Activated T-helper 1 cell treated with anti-CD3 and anti-CD28 coated beads, Interleukin-12 subunit alpha, Interleukin-12 subunit beta, Interleukin-2, Interleukin-4 antibody, amounts not matched to agents 30 ng/mL and 10 ng/mL and 1 ng/mL, durations not matched to agents 14 hours and 24 hours and 36 hours (primary cell): ENCODE data around the gene TRHDE. TPM values are rescaled to one million over a fixed set of nuclear protein-coding genes. Genes with fewer than 3 reads are reported as not detected.
"Not testable (repeated sequence)": the region's sequence is repeated elsewhere in the genome, so short reads cannot be mapped to it uniquely, and the experiment has no call there.

Source experiments
- DNase-seq: peaks from one replicate; pipeline ENCODE4 v3.0.0; 2021; ENCODE audit warnings: low spot score
- H3K27ac Mint-ChIP-seq: one replicate; pipeline ENCODE4 v1.8.0; 2021; ENCODE audit warnings: mild to moderate bottlenecking, mixed read lengths
- H3K27me3 Mint-ChIP-seq: one replicate; pipeline ENCODE4 v1.8.0; 2022; ENCODE audit warnings: mild to moderate bottlenecking, moderate library complexity, mixed read lengths; ENCODE audit not compliant: insufficient read depth
- H3K36me3 Mint-ChIP-seq: one replicate; pipeline ENCODE4 v1.8.0; 2021; ENCODE audit warnings: low read depth, mixed read lengths
- H3K4me1 Mint-ChIP-seq: one replicate; pipeline ENCODE4 v1.8.0; 2021; ENCODE audit warnings: low read depth, mixed read lengths
- H3K4me3 Mint-ChIP-seq: one replicate; pipeline ENCODE4 v1.8.0; 2021; ENCODE audit warnings: mild to moderate bottlenecking, moderate library complexity, mixed read lengths
- H3K9me3 Mint-ChIP-seq: one replicate; pipeline ENCODE4 v1.8.0; 2021; ENCODE audit warnings: mixed read lengths
- intact Hi-C: fragments of 100-400 bp; cut with micrococcal nuclease; formaldehyde crosslinking; loops from one replicate; pipeline ENCODE4 v1.15.1; 2024
- total RNA-seq: library from RNA; stranded (reverse); gene quantifications from 2 replicates; pipeline ENCODE4 v1.2.3, GENCODE V29; 2022

TRHDE gene
- total RNA-seq, 1 donor from 2014 or later: not detected

DNA sequence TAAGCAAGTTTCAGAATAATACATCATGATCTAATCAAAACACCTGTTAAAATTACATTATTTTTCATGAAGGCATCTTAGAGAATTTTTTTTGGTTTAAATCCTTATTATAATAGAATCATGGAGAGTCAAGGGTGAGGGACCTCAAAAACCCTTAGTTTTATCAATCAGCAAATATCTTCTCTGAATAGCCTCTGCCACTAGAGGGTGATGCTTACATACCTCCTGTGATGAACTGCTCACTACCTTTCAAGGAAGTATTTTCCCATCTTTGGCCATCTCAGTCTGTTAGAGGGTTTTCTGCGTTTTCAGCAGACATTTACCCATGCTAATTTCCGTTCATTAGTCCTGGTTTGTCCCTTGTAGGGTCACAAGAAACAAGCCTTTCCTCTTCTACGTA lies 200.2 kb downstream of the TRHDE start:
- no peaks in the 10 kb centered on the region for H3K9me3 Mint-ChIP-seq
- no peaks in the 10 kb centered on the region for H3K27me3 Mint-ChIP-seq
- H3K36me3 Mint-ChIP-seq: no peaks in the 10 kb centered on the region
- intact Hi-C loops: no loop called here
- H3K27ac Mint-ChIP-seq: no peak overlapping the region
- no peak for DNase-seq
- H3K4me1 Mint-ChIP-seq: no peaks in the 10 kb centered on the region
- H3K4me3 Mint-ChIP-seq: no peak overlapping the region

DNA sequence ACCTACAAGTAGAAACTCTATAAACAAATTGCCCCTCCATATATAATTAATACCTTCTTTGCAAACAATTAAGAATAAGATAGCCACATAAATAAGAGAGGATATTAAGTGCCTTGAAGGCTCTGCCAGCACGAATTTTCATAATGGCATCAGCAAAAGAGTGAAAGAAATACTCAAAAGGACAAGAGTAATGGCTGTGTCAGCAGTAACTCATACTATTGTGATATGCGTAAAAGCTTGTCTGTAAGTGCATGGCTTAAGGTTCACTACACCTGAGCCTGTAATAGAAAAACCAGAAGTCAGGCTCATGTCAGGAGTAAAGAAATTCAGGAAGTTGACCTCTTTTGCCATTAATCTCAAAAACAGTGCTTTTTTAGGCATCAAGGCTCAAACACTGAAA lies 204.1 kb downstream of the TRHDE start:
- no peaks in the 10 kb centered on the region for H3K36me3 Mint-ChIP-seq
- intact Hi-C loops: no loop called here
- no peaks in the 10 kb centered on the region for H3K4me1 Mint-ChIP-seq
- no peak overlapping the region for H3K4me3 Mint-ChIP-seq
- H3K27ac Mint-ChIP-seq: no peak overlapping the region
- no peaks in the 10 kb centered on the region for H3K27me3 Mint-ChIP-seq
- H3K9me3 Mint-ChIP-seq: no peaks in the 10 kb centered on the region
- DNase-seq: no peak

DNA sequence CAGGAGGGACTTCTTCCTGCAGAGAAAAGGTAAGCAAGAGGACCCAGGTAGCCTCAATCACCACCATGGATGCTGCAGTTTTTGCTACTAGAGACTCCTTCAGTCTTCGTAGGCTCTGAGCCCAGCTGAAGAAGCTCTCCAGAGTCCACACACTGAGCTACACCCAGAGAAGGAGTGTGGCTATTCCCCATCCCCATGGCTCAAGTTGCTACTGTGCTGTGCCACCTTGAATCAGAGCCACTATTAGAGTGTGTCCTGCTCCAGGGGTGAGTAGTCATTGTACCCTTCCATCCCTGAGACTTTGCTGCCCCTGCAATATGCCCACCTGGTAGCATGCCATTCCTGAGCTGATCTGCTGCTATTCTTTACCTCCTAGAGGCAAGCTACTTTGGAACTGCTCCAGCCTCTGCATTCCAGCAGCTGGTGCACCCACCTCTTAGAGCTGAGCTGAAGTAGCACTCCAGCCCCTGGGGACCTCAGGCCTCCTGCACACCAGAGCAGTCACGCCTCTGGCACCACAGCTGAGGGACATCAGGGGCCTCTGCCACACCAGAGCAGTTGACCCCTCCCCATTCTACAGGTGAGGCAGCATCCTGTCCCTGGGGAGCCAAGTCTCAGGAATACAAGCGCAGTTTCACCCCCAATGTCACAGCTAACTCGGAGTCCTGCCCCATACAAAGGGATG lies 213.0 kb downstream of the TRHDE start:
- H3K9me3 Mint-ChIP-seq: no peaks in the 10 kb centered on the region
- H3K27ac Mint-ChIP-seq: no peak overlapping the region
- intact Hi-C loops: no loop called here
- no peaks in the 10 kb centered on the region for H3K27me3 Mint-ChIP-seq
- no peak overlapping the region for H3K4me3 Mint-ChIP-seq
- DNase-seq: no peak
- H3K36me3 Mint-ChIP-seq: no peaks in the 10 kb centered on the region
- no peaks in the 10 kb centered on the region for H3K4me1 Mint-ChIP-seq

DNA sequence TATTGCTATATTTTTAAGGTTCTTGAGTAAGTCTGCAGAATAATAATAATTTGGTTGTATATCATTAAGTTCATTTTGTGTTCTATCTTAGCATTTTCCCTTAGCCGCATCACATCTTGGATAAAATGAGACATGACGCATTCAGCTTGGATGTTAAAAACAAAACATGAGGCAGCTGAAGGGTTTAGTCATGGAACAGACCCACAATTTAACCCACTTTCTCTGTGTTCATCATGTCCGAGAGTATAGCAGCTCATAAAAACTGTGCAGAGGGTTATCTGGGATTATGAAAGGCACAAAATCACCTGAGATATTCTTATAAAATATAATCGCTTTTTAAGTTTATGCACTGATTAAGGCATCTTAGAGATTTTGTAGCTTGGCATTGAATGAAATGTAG lies 219.3 kb downstream of the TRHDE start:
- DNase-seq: no peak
- Mint-ChIP-seq H3K9me3 (peaks cover 4% of the 10 kb centered on the region), H3K4me3 (no peak overlapping the region), H3K4me1 (no peaks in the 10 kb centered on the region), H3K36me3 (no peaks in the 10 kb centered on the region), H3K27ac (no peak overlapping the region), H3K27me3 (no peaks in the 10 kb centered on the region)
- intact Hi-C loops: no loop called here

DNA sequence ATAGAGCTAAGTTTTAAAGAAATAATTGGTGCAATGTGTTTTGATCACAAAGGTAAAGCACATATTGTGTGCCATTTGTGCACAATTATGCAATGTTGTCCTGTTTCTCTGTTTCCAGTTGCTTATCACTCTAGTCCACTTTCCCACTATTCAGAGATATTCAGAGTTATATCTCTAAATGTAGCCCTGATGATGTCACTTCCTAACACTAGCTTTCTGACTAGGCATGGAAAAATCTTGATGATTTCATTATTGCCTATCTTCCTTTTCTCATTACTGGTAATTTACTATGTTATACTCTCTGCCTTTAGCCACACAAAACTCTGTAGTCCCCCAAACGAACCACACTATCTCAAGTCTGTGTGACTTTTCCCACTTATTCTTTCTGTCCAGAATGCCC lies 221.2 kb downstream of the TRHDE start:
- no peak for DNase-seq
- Mint-ChIP-seq H3K4me3 (no peak overlapping the region), H3K4me1 (no peaks in the 10 kb centered on the region), H3K36me3 (no peaks in the 10 kb centered on the region), H3K9me3 (peaks cover 4% of the 10 kb centered on the region), H3K27ac (no peak overlapping the region), H3K27me3 (no peaks in the 10 kb centered on the region)
- intact Hi-C loops: no loop called here

DNA sequence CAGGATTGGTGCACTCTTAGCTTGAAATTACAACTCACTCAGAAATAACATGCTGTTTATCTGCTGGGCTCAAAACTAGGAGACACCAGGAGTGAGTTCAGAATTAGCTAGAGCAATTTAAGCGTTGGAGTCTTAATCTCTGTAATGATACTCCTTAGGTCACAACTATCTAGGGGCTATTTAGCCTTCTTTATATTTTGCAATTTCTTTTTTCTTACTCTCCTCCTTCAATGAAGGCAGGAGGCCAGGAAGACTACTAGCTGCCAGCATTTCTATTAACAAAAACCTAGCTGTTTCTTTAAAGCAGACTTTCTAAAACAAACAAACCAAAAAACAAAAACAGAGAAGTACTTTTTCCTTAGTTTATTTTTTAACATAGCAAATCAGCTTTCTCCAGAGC lies 226.2 kb downstream of the TRHDE start:
- Mint-ChIP-seq H3K27ac (no peak overlapping the region), H3K36me3 (no peaks in the 10 kb centered on the region), H3K9me3 (peaks cover 13% of the 10 kb centered on the region), H3K4me1 (no peaks in the 10 kb centered on the region), H3K4me3 (no peak overlapping the region), H3K27me3 (no peaks in the 10 kb centered on the region)
- no peak for DNase-seq
- intact Hi-C loops: no loop called here

DNA sequence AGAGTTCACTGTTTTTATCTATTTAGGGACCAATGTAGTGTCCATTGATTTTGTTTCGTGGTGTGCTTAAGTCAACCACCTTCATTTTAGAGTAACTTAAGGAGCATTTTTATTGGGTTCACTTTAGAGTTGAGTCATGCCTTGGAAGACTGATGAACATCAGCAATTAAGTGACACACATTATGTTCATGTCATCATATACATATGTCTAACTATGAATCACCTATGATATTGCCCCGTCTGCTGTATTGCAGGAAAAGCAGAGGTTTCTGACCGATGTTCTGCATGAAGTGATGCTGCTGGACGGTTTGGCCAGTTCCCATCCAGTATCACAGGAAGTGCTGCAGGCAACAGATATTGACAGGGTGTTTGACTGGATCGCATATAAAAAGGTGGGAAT lies 227.1 kb downstream of the TRHDE start:
- Mint-ChIP-seq H3K27ac (no peak overlapping the region), H3K27me3 (no peaks in the 10 kb centered on the region), H3K9me3 (peaks cover 17% of the 10 kb centered on the region), H3K4me3 (no peak overlapping the region), H3K36me3 (no peaks in the 10 kb centered on the region), H3K4me1 (no peaks in the 10 kb centered on the region)
- intact Hi-C loops: no loop called here
- no peak for DNase-seq

DNA sequence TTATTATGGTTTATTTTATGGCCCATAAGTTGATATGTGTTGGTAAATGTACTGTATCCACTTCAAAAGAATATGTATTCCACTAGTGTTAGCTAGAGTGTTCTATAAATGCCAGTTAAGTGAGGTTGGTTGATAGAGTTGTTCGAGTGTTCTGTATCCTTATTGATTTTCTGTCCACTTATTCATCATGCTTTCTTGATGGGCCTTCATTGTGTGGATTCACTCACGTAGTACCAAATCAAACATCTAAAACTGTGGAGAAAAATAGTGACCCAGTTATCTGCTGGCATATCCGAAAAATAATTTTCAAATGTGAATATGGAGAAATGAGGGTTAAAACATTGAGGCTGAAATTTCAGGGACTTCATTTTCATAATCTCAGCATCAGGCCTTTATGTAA lies 230.4 kb downstream of the TRHDE start:
- Mint-ChIP-seq H3K27ac (no peak overlapping the region), H3K36me3 (no peaks in the 10 kb centered on the region), H3K4me3 (no peak overlapping the region), H3K27me3 (no peaks in the 10 kb centered on the region), H3K4me1 (no peaks in the 10 kb centered on the region), H3K9me3 (peaks cover 12% of the 10 kb centered on the region)
- DNase-seq: no peak
- intact Hi-C loops: no loop called here

DNA sequence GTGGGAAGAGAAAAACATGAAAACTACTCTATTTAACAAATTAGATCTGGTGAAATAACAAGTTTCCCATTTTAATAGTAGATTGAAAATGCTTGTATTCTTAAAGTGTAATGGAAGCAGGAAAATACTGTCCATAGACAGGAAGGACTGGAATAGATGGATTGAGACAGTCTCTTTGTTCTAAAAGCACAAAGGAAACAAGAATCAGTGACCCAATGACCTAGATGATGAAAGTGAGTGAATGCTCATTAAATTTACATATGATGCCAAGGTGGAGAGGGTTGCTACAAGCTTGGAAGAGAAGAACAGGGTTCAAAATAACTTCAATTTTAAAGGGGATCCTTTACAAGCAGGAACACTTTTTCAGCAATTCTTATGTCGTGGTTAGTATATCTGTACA lies 233.1 kb downstream of the TRHDE start:
- H3K27ac Mint-ChIP-seq: no peak overlapping the region
- H3K4me1 Mint-ChIP-seq: no peaks in the 10 kb centered on the region
- intact Hi-C loops: no loop called here
- no peaks in the 10 kb centered on the region for H3K36me3 Mint-ChIP-seq
- DNase-seq: no peak
- H3K9me3 Mint-ChIP-seq: peaks cover 12% of the 10 kb centered on the region
- H3K27me3 Mint-ChIP-seq: no peaks in the 10 kb centered on the region
- no peak overlapping the region for H3K4me3 Mint-ChIP-seq

DNA sequence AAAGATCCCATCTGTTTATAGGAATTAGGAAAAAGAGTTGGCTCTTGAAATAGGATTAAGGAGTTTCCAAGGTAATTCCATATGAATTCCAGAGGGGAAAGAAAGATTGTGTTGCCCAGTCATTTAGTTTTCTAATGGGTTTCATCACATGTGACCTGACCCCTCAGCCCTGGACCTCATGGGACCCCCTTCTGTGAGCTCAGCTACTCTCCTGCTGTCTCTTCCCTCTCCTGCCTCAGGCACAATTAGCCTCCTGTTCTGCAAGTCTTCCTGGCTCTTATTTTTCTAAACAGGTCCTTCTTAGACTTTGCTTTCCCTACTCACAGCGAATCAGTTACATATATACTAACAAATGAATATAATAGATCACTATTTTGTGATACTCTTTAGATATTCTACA lies 237.7 kb downstream of the TRHDE start:
- no peaks in the 10 kb centered on the region for H3K9me3 Mint-ChIP-seq
- no peak overlapping the region for H3K4me3 Mint-ChIP-seq
- H3K27me3 Mint-ChIP-seq: no peaks in the 10 kb centered on the region
- H3K36me3 Mint-ChIP-seq: no peaks in the 10 kb centered on the region
- intact Hi-C loops: no loop called here
- no peak for DNase-seq
- no peak overlapping the region for H3K27ac Mint-ChIP-seq
- no peaks in the 10 kb centered on the region for H3K4me1 Mint-ChIP-seq

DNA sequence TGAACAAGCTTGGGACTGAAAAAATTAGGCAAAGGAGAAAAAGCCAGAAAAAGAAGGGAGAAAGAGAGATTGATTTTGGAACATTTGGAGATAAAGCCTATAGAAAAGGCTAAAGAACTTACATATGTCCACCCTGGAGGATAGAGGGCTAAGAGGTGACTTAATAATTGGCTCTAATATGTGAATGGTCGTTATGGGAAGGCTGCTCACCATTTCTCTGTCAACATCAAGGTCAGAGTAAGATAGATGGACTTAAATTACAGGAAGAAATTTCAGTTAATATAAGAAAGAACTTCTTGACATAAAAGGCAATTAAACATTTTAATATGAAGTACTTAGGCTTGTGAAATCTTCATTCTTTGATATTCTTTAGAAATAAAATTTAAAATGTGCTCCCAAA lies 238.6 kb downstream of the TRHDE start:
- no peak for DNase-seq
- no peaks in the 10 kb centered on the region for H3K4me1 Mint-ChIP-seq
- no peaks in the 10 kb centered on the region for H3K36me3 Mint-ChIP-seq
- H3K4me3 Mint-ChIP-seq: no peak overlapping the region
- H3K27ac Mint-ChIP-seq: no peak overlapping the region
- intact Hi-C loops: no loop called here
- no peaks in the 10 kb centered on the region for H3K27me3 Mint-ChIP-seq
- no peaks in the 10 kb centered on the region for H3K9me3 Mint-ChIP-seq

DNA sequence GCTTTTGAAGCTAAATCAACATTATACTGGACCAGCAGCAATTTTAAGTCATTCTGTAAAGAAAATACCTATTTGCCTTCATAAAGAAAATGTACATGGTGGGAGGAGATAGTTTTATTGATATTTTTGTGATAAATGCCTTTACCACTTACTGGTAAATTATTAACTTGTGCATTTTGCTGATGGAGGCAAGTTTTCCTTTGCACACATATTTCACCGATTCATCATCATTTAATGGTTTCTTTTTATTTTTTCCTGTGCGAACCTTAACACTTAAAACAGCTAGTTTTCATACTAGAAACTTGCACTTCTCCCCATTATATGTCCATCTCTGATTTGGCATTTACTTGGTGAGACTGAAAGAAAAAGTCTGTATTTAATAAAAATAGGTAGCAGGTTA lies 239.3 kb downstream of the TRHDE start:
- H3K4me1 Mint-ChIP-seq: no peaks in the 10 kb centered on the region
- intact Hi-C loops: no loop called here
- no peak overlapping the region for H3K27ac Mint-ChIP-seq
- no peaks in the 10 kb centered on the region for H3K36me3 Mint-ChIP-seq
- H3K9me3 Mint-ChIP-seq: no peaks in the 10 kb centered on the region
- no peak overlapping the region for H3K4me3 Mint-ChIP-seq
- no peaks in the 10 kb centered on the region for H3K27me3 Mint-ChIP-seq
- DNase-seq: no peak

DNA sequence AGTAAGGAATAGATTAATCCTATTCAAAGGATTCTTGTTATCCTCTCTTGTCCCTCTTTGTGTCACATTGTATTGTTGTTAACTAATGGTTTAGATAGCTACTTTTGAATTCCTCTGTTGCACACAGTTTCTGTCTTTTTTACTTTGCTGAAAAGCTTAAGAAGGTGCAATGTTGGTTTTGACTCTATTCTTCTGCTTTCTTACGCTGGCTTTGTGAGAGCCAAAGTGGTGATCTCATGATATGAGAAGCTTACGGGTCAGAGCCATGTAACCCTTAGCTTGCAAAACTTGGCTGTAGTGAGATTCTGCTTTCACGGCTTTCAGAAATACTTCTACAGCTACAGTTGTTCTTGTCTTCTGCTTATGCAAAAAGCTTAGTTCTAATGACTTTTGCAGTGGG lies 239.7 kb downstream of the TRHDE start:
- no peak for DNase-seq
- H3K27ac Mint-ChIP-seq: no peak overlapping the region
- no peaks in the 10 kb centered on the region for H3K4me1 Mint-ChIP-seq
- no peaks in the 10 kb centered on the region for H3K9me3 Mint-ChIP-seq
- no peak overlapping the region for H3K4me3 Mint-ChIP-seq
- intact Hi-C loops: no loop called here
- no peaks in the 10 kb centered on the region for H3K36me3 Mint-ChIP-seq
- no peaks in the 10 kb centered on the region for H3K27me3 Mint-ChIP-seq

DNA sequence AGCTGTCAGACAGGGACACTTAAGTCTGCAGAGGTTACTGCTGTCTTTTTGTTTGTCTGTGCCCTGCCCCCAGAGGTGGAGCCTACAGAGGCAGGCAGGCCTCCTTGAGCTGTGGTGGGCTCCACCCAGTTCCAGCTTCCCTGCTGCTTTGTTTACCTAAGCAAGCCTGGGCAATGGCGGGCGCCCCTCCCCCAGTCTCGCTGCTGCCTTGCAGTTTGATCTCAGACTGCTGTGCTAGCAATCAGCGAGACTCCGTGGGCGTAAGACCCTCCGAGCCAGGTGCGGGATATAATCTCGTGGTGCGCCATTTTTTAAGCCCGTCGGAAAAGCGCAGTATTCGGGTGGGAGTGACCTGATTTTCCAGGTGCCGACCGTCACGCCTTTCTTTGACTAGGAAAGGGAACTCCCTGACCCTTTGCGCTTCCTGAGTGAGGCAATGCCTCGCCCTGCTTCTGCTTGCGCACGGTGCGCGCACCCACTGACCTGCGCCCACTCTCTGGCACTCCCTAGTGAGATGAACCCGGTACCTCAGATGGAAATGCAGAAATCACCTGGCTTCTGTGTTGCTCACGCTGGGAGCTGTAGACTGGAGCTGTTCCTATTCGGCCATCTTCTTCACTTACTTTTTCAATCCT lies 248.0 kb downstream of the TRHDE start:
- H3K27me3 Mint-ChIP-seq, H3K4me1 Mint-ChIP-seq, H3K9me3 Mint-ChIP-seq, intact Hi-C loops, H3K4me3 Mint-ChIP-seq, DNase-seq, H3K36me3 Mint-ChIP-seq, H3K27ac Mint-ChIP-seq: not testable (repeated sequence)
